Ishikawa (cell line): Measurements from ENCODE around the gene B4GALT6.

ENCODE experiments used
- EP300 ChIP-seq: IDR thresholded peaks from 2 replicates; pipeline ENCODE4 v1.6.1; 2012; ENCODE audit warnings: borderline replicate concordance
- RAD21 ChIP-seq: IDR thresholded peaks from 2 replicates; pipeline ENCODE4 v1.6.1; 2012; ENCODE audit warnings: low read depth
- TF ChIP-seq, protein P1 (sequence below): IDR thresholded peaks from 2 replicates; pipeline ENCODE4 v1.6.1; 2012
- TF ChIP-seq, protein P2 (sequence below): IDR thresholded peaks from 2 replicates; pipeline ENCODE4 v1.6.1; 2012; ENCODE audit warnings: low read depth, mild to moderate bottlenecking

DNA sequence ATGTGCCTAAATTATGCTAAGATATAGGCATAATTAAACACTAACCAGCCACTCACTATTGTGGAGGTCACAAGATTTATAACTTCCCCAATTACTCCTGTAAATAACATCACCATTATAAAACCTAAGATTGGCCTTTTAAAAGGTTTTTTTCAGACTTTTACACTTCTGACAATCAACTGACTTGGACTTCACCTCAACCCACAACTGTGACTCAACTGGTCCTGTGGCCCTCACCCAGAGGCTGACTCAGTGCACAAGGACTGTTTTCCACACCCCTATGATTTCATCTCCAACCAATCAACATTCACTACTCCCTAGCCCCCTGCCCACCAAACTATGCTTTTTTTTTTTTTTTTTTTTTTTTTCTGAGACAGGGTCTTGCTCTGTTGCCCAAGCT is 81.1 kb downstream of the B4GALT6 start:
- no peak for TF ChIP-seq EP300
- TF ChIP-seq, protein P1, sequence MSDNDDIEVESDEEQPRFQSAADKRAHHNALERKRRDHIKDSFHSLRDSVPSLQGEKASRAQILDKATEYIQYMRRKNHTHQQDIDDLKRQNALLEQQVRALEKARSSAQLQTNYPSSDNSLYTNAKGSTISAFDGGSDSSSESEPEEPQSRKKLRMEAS = no peak
- TF ChIP-seq, protein P2, sequence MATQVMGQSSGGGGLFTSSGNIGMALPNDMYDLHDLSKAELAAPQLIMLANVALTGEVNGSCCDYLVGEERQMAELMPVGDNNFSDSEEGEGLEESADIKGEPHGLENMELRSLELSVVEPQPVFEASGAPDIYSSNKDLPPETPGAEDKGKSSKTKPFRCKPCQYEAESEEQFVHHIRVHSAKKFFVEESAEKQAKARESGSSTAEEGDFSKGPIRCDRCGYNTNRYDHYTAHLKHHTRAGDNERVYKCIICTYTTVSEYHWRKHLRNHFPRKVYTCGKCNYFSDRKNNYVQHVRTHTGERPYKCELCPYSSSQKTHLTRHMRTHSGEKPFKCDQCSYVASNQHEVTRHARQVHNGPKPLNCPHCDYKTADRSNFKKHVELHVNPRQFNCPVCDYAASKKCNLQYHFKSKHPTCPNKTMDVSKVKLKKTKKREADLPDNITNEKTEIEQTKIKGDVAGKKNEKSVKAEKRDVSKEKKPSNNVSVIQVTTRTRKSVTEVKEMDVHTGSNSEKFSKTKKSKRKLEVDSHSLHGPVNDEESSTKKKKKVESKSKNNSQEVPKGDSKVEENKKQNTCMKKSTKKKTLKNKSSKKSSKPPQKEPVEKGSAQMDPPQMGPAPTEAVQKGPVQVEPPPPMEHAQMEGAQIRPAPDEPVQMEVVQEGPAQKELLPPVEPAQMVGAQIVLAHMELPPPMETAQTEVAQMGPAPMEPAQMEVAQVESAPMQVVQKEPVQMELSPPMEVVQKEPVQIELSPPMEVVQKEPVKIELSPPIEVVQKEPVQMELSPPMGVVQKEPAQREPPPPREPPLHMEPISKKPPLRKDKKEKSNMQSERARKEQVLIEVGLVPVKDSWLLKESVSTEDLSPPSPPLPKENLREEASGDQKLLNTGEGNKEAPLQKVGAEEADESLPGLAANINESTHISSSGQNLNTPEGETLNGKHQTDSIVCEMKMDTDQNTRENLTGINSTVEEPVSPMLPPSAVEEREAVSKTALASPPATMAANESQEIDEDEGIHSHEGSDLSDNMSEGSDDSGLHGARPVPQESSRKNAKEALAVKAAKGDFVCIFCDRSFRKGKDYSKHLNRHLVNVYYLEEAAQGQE = no peak
- TF ChIP-seq RAD21 = no peak
